ENCODE data around the gene VSIG10L.

DNA sequence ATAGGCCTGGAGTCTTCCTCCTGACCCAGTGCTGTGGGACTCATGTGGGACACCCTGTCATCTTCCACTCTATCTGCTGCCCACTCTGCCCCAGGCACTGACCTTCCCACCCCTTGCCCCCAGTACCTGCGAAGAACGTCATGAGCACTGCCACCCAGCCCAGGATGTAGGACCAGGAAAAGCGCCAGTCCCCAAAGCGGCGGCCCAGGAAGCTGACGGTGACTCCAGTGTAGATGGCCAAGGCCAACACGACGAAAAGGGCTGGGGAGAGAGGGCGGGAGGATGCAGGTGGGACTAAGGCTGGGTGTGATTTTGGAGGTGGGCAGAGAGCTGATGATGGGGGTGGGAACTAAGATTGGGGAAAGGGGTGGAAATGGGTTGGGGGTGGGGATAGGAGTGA is 38.4 kb upstream of the VSIG10L start:
- TF ChIP-seq, protein P1, sequence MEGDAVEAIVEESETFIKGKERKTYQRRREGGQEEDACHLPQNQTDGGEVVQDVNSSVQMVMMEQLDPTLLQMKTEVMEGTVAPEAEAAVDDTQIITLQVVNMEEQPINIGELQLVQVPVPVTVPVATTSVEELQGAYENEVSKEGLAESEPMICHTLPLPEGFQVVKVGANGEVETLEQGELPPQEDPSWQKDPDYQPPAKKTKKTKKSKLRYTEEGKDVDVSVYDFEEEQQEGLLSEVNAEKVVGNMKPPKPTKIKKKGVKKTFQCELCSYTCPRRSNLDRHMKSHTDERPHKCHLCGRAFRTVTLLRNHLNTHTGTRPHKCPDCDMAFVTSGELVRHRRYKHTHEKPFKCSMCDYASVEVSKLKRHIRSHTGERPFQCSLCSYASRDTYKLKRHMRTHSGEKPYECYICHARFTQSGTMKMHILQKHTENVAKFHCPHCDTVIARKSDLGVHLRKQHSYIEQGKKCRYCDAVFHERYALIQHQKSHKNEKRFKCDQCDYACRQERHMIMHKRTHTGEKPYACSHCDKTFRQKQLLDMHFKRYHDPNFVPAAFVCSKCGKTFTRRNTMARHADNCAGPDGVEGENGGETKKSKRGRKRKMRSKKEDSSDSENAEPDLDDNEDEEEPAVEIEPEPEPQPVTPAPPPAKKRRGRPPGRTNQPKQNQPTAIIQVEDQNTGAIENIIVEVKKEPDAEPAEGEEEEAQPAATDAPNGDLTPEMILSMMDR (IDR thresholded peaks at IDR 0.05; ENCODE audit: low read length) = no peak
- no peak for TF ChIP-seq EZH2 (IDR thresholded peaks at IDR 0.05; ENCODE audit: borderline replicate concordance, low read length)

All from OCI-LY1 (cell line).